HEK293 (cell line): ENCODE results near the gene GPATCH3.

Experiments
- ATF2 ChIP-seq: fragments of 450-650 bp; formaldehyde crosslinking; IDR thresholded peaks from 2 replicates; pipeline ENCODE4 v1.5.1; 2016; ENCODE audit warnings: missing biosample characterization, missing genetic modification characterization, low read depth
- CTCF ChIP-seq: fragments of 450-650 bp; formaldehyde crosslinking; IDR thresholded peaks from 2 replicates; pipeline ENCODE4 v1.5.1; 2016; ENCODE audit warnings: missing biosample characterization, missing genetic modification characterization
- SETDB1 ChIP-seq: IDR thresholded peaks from one replicate; pipeline ENCODE4 v1.6.1; 2017; ENCODE audit warnings: mild to moderate bottlenecking, low read length, moderate library complexity, mixed read lengths; ENCODE audit not compliant: insufficient read length
- ZBTB49 ChIP-seq: fragments of 450-650 bp; formaldehyde crosslinking; IDR thresholded peaks from 2 replicates; pipeline ENCODE4 v1.5.1; 2016; ENCODE audit warnings: missing biosample characterization, missing genetic modification characterization, low read depth
- ZBTB8A ChIP-seq: fragments of 450-650 bp; formaldehyde crosslinking; IDR thresholded peaks from 2 replicates; pipeline ENCODE4 v1.5.1; 2016; ENCODE audit warnings: missing biosample characterization, missing genetic modification characterization
- ZNF24 ChIP-seq: fragments of 450-650 bp; formaldehyde crosslinking; IDR thresholded peaks from 2 replicates; pipeline ENCODE4 v1.5.1; 2016; ENCODE audit warnings: missing biosample characterization, missing genetic modification characterization
- ZNF341 ChIP-seq: fragments of 450-650 bp; formaldehyde crosslinking; IDR thresholded peaks from 2 replicates; pipeline ENCODE4; 2016; ENCODE audit warnings: low read depth, missing biosample characterization, missing genetic modification characterization
- ZNF426 ChIP-seq: fragments of 450-650 bp; formaldehyde crosslinking; IDR thresholded peaks from 2 replicates; pipeline ENCODE4 v1.5.1; 2017; ENCODE audit warnings: missing biosample characterization, missing genetic modification characterization, mild to moderate bottlenecking, inconsistent platforms, moderate library complexity
- ZNF501 ChIP-seq: fragments of 450-650 bp; formaldehyde crosslinking; IDR thresholded peaks from 2 replicates; pipeline ENCODE4 v1.5.1; 2016; ENCODE audit warnings: missing biosample characterization, missing genetic modification characterization
- ZNF560 ChIP-seq: fragments of 450-650 bp; formaldehyde crosslinking; IDR thresholded peaks from 2 replicates; pipeline ENCODE4 v1.5.1; 2017; ENCODE audit warnings: missing biosample characterization, missing genetic modification characterization, borderline replicate concordance
- ZNF621 ChIP-seq: fragments of 450-650 bp; formaldehyde crosslinking; IDR thresholded peaks from 2 replicates; pipeline ENCODE4 v1.5.1; 2017; ENCODE audit warnings: missing biosample characterization, missing genetic modification characterization
- ZNF747 ChIP-seq: fragments of 450-650 bp; formaldehyde crosslinking; IDR thresholded peaks from 2 replicates; pipeline ENCODE4 v1.5.1; 2016; ENCODE audit warnings: missing biosample characterization, missing genetic modification characterization
- ZNF777 ChIP-seq: fragments of 450-650 bp; formaldehyde crosslinking; IDR thresholded peaks from 2 replicates; pipeline ENCODE4 v1.5.1; 2017; ENCODE audit warnings: missing biosample characterization, missing genetic modification characterization, borderline replicate concordance
- ZNF792 ChIP-seq: fragments of 450-650 bp; formaldehyde crosslinking; IDR thresholded peaks from 2 replicates; pipeline ENCODE4 v1.5.1; 2016; ENCODE audit warnings: missing biosample characterization, missing genetic modification characterization

- no peak for TF ChIP-seq ZNF747 (tag by site-specific recombination)
- TF ChIP-seq ZBTB8A (tag by site-specific recombination): no peak
- TF ChIP-seq SETDB1: no peak
- no peak for TF ChIP-seq CTCF (tag by site-specific recombination)
- no peak for TF ChIP-seq ZNF560 (tag by site-specific recombination)
- TF ChIP-seq ZNF792: no peak
- no peak for TF ChIP-seq ZNF501
- no peak for TF ChIP-seq ATF2 (tag by site-specific recombination)
- TF ChIP-seq ZNF24: no peak
- TF ChIP-seq ZBTB49: no peak
- TF ChIP-seq ZNF426 (tag by site-specific recombination): no peak
- TF ChIP-seq ZNF341 (tag by site-specific recombination): no peak
- TF ChIP-seq ZNF621 (tag by site-specific recombination): no peak
- TF ChIP-seq ZNF777: no peak
Observed at GRCh38 chr1:26922901-26923300, 22.6 kb upstream of the GPATCH3 start.
